Islet precursor cell (in vitro differentiated cells): ENCODE measurements around the gene HS3ST1.
"Not testable (repeated sequence)": the region's sequence is repeated elsewhere in the genome, so short reads cannot be mapped to it uniquely, and the experiment has no call there.

Experiments used
- DNase-seq: peaks from one replicate; pipeline ENCODE4 v3.0.0-alpha.2; 2018

Gene HS3ST1

GRCh38 chr4:11399461-11399971 is 29.2 kb downstream of the HS3ST1 start:
- peak; percentile 45 for DNase-seq

GRCh38 chr4:11397819-11398610 is 30.7 kb downstream of the HS3ST1 start:
- DNase-seq, result peak; percentile 4

- peak; percentile 71 for DNase-seq
These were observed 31.5 kb downstream of the HS3ST1 start for GRCh38 chr4:11397146-11397545.

DNA sequence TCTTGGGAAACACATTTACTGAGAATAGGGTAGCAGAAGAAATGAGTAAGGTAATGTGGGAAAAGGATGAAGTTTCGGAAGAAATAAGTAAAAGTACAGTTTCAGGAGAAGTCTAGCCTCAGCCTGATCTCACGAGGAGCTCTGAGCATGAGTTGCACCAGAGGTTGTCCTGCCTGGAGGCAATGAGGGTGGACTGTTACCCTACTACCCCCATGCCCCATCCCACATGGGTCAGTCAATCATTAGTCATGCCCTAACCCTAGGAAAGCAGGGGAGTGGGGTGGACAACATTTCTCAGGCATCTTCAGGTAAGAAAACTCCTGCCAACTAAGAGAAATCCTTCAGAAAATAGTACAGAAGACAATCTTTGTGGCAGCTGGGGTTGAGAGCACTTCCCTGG is 35.1 kb downstream of the HS3ST1 start:
- DNase-seq, result peak; percentile 30

GRCh38 chr4:11384072-11384471 is 44.6 kb downstream of the HS3ST1 start:
- DNase-seq, result not testable (repeated sequence)

- DNase-seq, result no peak
These were observed 52.1 kb downstream of the HS3ST1 start for GRCh38 chr4:11376571-11376970.

- no peak for DNase-seq
These were observed 52.5 kb downstream of the HS3ST1 start for GRCh38 chr4:11376146-11376545.

GRCh38 chr4:11368701-11369115 is 60.0 kb downstream of the HS3ST1 start:
- DNase-seq, result no peak

- peak; percentile 89 for DNase-seq
These were observed 61.3 kb downstream of the HS3ST1 start for GRCh38 chr4:11367371-11367770.

- DNase-seq, result no peak
These were observed 61.8 kb downstream of the HS3ST1 start for GRCh38 chr4:11366859-11367258.

DNA sequence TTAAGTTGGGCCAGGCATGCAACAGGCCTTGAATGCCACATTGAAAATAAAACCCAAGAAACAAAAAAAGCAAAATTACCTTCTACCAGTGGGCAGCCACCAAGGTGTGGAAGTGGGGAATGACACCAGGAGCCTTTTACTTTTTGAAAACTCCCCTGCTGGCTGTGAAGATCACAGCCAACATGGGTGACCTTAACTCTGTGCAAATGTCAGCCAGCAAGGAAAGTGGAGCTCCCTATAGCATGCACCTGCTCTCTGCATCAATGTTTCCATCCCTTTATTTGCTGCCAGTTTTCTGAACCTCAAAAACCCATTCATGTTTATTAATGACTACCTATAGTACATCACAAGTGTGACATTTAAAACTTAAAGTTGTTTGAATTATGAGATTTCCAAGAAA is 63.7 kb downstream of the HS3ST1 start:
- no peak for DNase-seq

DNA sequence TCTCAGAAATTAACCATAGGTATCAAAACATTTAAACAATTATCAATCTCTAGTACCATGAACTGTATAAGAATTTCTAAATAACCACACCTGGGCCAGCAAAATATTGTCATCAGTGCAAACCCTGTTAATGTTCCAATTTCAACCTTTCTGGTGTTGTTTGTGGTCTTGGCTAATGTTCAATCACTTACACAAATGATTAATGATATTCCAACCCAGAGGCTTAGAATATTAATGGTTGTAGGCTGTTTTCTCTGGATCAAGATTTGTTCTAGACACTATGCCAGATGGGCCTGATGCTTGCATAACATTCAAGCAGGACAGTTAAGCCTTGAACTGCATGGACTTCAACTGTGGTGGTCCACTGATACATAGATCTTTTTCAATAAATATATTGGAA is 69.1 kb downstream of the HS3ST1 start:
- DNase-seq, result no peak

DNA sequence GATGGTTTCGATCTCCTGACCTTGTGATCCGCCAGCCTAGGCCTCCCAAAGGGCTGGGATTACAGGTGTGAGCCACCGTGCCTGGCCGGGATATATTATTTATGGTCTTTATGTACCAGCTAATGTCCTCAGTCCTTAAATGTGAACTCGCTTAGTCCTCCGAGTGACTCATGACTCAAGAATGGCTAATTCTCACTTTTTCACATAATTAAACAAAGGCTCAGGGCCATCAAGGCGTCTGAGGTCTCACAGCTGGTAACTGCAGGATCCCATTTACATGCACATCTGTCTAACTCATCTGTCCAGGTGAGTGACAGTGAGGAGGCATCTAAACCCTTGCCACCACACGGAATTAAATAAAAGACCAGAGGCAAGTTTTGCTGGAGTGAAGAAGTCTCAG is 73.5 kb downstream of the HS3ST1 start:
- no peak for DNase-seq

- DNase-seq, result no peak
These were observed 74.2 kb downstream of the HS3ST1 start for GRCh38 chr4:11354531-11354930.

DNA sequence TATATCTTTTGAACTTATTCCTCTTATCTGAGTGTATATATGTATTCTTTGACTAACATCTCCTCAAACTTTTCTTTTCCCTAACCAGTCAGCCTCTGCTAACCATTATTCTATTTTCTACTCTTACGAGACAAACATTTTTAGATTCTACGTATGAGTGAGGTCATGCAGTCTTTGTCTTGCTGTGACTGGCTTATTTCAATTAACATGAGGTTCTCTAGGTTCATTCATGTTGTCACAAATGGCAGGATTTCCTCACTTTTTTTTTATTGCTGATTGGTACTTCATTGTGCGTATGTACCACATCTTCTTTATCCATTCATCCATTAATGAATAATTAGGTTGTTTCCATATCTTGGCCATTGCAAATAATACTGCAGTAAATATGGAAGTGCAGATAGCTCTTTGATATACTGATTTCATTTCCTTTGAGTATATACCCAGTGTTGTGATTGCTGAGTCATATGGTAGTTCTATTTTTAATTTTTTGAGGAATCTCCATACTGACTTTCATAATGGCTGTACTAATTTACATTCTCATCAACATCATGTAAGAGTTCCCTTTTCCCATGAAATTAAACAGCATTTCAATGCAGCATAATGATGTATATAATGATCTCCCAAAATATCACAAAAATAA is 80.1 kb downstream of the HS3ST1 start:
- no peak for DNase-seq

- DNase-seq, result no peak
These were observed 83.8 kb downstream of the HS3ST1 start for GRCh38 chr4:11344916-11345315.

- peak; percentile 79 for DNase-seq
These were observed 85.2 kb downstream of the HS3ST1 start for GRCh38 chr4:11343536-11343935.
